Naive thymus-derived CD4-positive, alpha-beta T cell (primary cell): Measurements from ENCODE around the gene RUNX2. TPM values are rescaled to one million over a fixed set of nuclear protein-coding genes. Genes with fewer than 3 reads are reported as not detected.

ENCODE experiments used
- ATAC-seq: fragments of 150-1000 bp; cut with Tn5 transposase; 2 replicates; pipeline ENCODE4 v1.10.0; 2021; ENCODE audit warnings: mild to moderate bottlenecking, moderate library complexity
- CTCF ChIA-PET: fragments of 350-600 bp; sonication (Branson Sonifier 250); formaldehyde crosslinking; loops from one replicate; lab custom pipeline; 2021; ENCODE audit warnings: antibody characterized with exemption; lab: Charles Lee
- POLR2A ChIA-PET: fragments of 350-600 bp; sonication (Branson Sonifier 250); formaldehyde crosslinking; loops from one replicate; lab custom pipeline; 2021; ENCODE audit warnings: antibody characterized with exemption, inconsistent platforms; lab: Charles Lee
- DNase-seq, 9 donors: peaks; one replicate each; pipeline versions ENCODE4 v3.0.0 to v3.0.0-alpha.2; 2020 to 2022; ENCODE audit warnings: mixed read lengths in 1 of 9
- H3K27ac ChIP-seq: one replicate; pipeline ENCODE4 v1.7.0; 2013; ENCODE audit warnings: mild to moderate bottlenecking, low read depth, low read length, moderate library complexity
- H3K27me3 ChIP-seq, 2 donors: one replicate each; pipeline ENCODE4 v1.7.0; 2013; ENCODE audit warnings: low read length in 2 of 2, mild to moderate bottlenecking in 2 of 2, moderate library complexity in 2 of 2; ENCODE audit not compliant: control insufficient read depth in 2 of 2, insufficient read depth in 2 of 2
- H3K36me3 ChIP-seq, 3 experiments: 1 replicate in 2 of 3; 2 replicates in 1 of 3; pipeline ENCODE4 v1.7.0; 2013; ENCODE audit warnings: low read length in 3 of 3, mild to moderate bottlenecking in 3 of 3, moderate library complexity in 1 of 3; ENCODE audit not compliant: insufficient read depth in 3 of 3, control insufficient read depth in 2 of 3
- H3K4me1 ChIP-seq, 2 donors: one replicate each; pipeline ENCODE4 v1.7.0; 2013; ENCODE audit warnings: low read length in 2 of 2, mild to moderate bottlenecking in 2 of 2, moderate library complexity in 1 of 2; ENCODE audit not compliant: control insufficient read depth in 2 of 2, insufficient read depth in 2 of 2
- H3K4me3 ChIP-seq: 2 replicates; pipeline ENCODE4 v1.7.0; 2013; ENCODE audit warnings: mild to moderate bottlenecking, low read length
- H3K9me3 ChIP-seq, 3 experiments: 1 replicate in 2 of 3; 2 replicates in 1 of 3; pipeline ENCODE4 v1.7.0; 2013; ENCODE audit warnings: low read length in 3 of 3; ENCODE audit not compliant: control insufficient read depth in 2 of 3
- H3K27ac Mint-ChIP-seq, 9 donors: one replicate each; pipeline ENCODE4 v1.8.0; 2020 to 2022; ENCODE audit warnings: mixed read lengths in 9 of 9, mild to moderate bottlenecking in 8 of 9, moderate library complexity in 5 of 9, inconsistent platforms in 2 of 9
- H3K27me3 Mint-ChIP-seq, 5 donors: one replicate each; pipeline ENCODE4 v1.8.0; 2021 to 2022; ENCODE audit warnings: mixed read lengths in 5 of 5, mild to moderate bottlenecking in 1 of 5
- H3K36me3 Mint-ChIP-seq, 5 donors: one replicate each; pipeline ENCODE4 v1.8.0; 2020 to 2022; ENCODE audit warnings: mixed read lengths in 5 of 5, mild to moderate bottlenecking in 3 of 5, inconsistent platforms in 1 of 5
- H3K4me1 Mint-ChIP-seq, 7 donors: one replicate each; pipeline ENCODE4 v1.8.0; 2020 to 2022; ENCODE audit warnings: mixed read lengths in 7 of 7, mild to moderate bottlenecking in 3 of 7, inconsistent platforms in 1 of 7
- H3K4me3 Mint-ChIP-seq, 10 donors: one replicate each; pipeline ENCODE4 v1.8.0; 2020 to 2022; ENCODE audit warnings: mild to moderate bottlenecking in 10 of 10, mixed read lengths in 10 of 10, moderate library complexity in 6 of 10, inconsistent platforms in 2 of 10
- H3K9me3 Mint-ChIP-seq, 11 donors: one replicate each; pipeline ENCODE4 v1.8.0; 2020 to 2022; ENCODE audit warnings: mixed read lengths in 11 of 11, mild to moderate bottlenecking in 4 of 11, inconsistent platforms in 1 of 11, moderate library complexity in 1 of 11
- intact Hi-C, 2 donors: fragments of 100-400 bp; cut with micrococcal nuclease; formaldehyde crosslinking; loops; one replicate each; pipeline ENCODE4 v1.15.1; 2023
- polyA plus RNA-seq, 2 donors: library from polyadenylated mRNA; unstranded; fragments of 300-500 nt; fragmentation: Illumina TruSeq; gene quantifications; one replicate each; pipeline ENCODE4 v1.2.3, GENCODE V29; 2021
- total RNA-seq, 6 experiments: library from RNA in 5 of 6; stranded (reverse) in 5 of 6; gene quantifications; 1 replicate in 5 of 6; 2 replicates in 1 of 6; pipeline ENCODE4 v1.2.3 and lab custom pipeline; 2021 to 2026

Gene RUNX2
- total and polyA plus RNA-seq, 7 experiments from 2014 or later = 2.3 to 17.9 (median 13.9) TPM

DNA sequence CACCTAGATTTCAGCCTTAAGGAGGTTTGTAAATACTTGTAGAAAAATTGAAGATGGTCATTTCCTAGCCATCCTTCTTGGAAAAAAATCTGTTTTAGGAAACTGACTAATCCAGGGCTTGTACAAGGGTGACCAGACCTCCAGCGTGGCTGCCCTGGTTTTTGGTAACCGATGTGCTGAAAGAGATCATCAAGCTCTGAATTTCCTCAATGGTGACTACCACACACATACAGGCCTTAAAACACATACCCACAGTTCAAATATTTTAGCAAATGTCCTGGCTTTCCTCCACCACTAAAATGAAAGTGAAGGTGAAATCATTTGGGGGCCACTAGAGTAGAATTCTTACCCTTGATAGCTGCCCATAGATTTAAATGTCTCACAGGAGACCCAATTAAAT lies 264.9 kb downstream of the RUNX2 start:
- ATAC-seq (no peak), DNase-seq (no peak)
- Mint-ChIP-seq H3K9me3 (peaks cover 0 to 11% (median 0%) of the 10 kb centered on the region in 11 donors), H3K36me3 (peaks cover 0 to 32% (median 0%) of the 10 kb centered on the region in 5 donors), H3K27ac (no peak overlapping the region), H3K4me3 (peak overlapping the region in 1 of 10 donors; percentile 15), H3K27me3 (no peaks in the 10 kb centered on the region), H3K4me1 (peaks cover 11 to 60% (median 49%) of the 10 kb centered on the region in 7 donors)
- H3K4me3 ChIP-seq = no peak overlapping the region
- intact Hi-C loops = no loop called here
- ChIA-PET CTCF (no interaction called here), POLR2A (interaction anchor here (0.6 kb wide), 1 partner anchor 62 kb away, joined by 3 read pairs; no protein-coding TSS in a partner anchor)
- H3K27me3 ChIP-seq = no peaks in the 10 kb centered on the region
- no peaks in the 10 kb centered on the region for H3K36me3 ChIP-seq
- no peak overlapping the region for H3K27ac ChIP-seq
- H3K4me1 ChIP-seq = peaks cover 14 to 27% of the 10 kb centered on the region in 2 donors
- H3K9me3 ChIP-seq = no peaks in the 10 kb centered on the region

DNA sequence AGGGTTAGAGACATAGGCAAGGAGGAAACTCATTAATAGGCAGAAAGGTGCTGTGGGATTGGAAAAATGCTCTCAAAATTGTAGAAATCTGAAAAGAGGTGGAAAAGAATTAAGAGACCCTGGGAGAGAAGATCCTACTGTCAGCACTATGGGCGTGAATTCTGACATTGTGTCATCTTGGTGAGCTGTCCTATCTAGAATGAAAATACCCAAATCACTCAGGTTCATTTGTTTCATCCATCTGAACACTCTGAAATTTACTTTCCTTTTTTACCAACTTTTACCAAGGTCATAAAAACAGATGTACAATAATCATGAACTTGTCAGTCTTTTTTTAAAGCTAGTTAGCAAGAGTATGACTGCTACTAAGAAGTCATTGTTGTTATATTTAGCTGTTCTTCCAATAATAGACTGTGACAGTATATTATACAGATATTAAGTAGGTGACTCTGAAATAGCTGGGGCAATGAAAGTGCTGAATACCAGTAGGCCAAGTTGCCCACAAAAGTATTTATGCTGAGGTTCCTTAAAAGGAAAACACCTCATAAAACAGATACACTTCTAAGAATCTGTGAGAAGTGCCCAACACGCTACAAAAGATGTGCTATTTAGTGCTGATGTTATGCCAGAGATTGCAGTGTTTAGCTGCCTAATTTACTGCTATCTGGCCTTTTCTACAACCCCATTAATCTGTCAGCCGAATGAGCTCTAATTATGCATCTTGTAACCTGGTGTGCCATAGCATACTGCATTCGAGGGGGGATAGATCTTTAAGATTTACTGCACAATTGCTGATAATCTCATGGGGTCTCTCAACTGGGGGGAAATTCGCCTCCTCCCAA lies 267.1 kb downstream of the RUNX2 start:
- intact Hi-C loops = no loop called here
- Mint-ChIP-seq H3K4me1 (peaks cover 6 to 42% (median 29%) of the 10 kb centered on the region in 7 donors), H3K36me3 (peaks cover 0 to 34% (median 2%) of the 10 kb centered on the region in 5 donors), H3K4me3 (no peak overlapping the region), H3K9me3 (peaks cover 0 to 14% (median 9%) of the 10 kb centered on the region in 11 donors), H3K27me3 (no peaks in the 10 kb centered on the region), H3K27ac (peak overlapping the region in 3 of 9 donors; percentile 19 to 42 (median 22))
- ATAC-seq = no peak
- ChIA-PET POLR2A (interaction anchor here (0.7 to 1.2 kb wide), 3 partner anchors 8 to 1158 kb away, joined by 3 to 4 read pairs (median 3); no protein-coding TSS in a partner anchor), CTCF (interaction anchor here (1.0 to 1.3 kb wide), 3 partner anchors 9 to 73 kb away, joined by 3 read pairs; no protein-coding TSS in a partner anchor)
- Histone ChIP-seq H3K27me3 (no peaks in the 10 kb centered on the region), H3K4me1 (peaks cover 0 to 7% of the 10 kb centered on the region in 2 donors), H3K9me3 (peaks cover 0 to 5% (median 0%) of the 10 kb centered on the region in 3 experiments), H3K4me3 (no peak overlapping the region), H3K36me3 (no peaks in the 10 kb centered on the region), H3K27ac (no peak overlapping the region)
- no peak for DNase-seq

- Mint-ChIP-seq H3K27me3 (peaks cover 0 to 3% (median 0%) of the 10 kb centered on the region in 5 donors), H3K4me3 (no peak overlapping the region), H3K9me3 (peaks cover 0 to 29% (median 16%) of the 10 kb centered on the region in 11 donors), H3K4me1 (peaks cover 3 to 29% (median 23%) of the 10 kb centered on the region in 7 donors), H3K27ac (no peak overlapping the region), H3K36me3 (peaks cover 0 to 38% (median 7%) of the 10 kb centered on the region in 5 donors)
- DNase-seq (no peak), ATAC-seq (no peak)
- Histone ChIP-seq H3K27me3 (no peaks in the 10 kb centered on the region), H3K4me3 (no peak overlapping the region), H3K27ac (no peak overlapping the region), H3K36me3 (no peaks in the 10 kb centered on the region), H3K4me1 (no peaks in the 10 kb centered on the region), H3K9me3 (peaks cover 0 to 5% (median 0%) of the 10 kb centered on the region in 3 experiments)
- ChIA-PET CTCF (no interaction called here), POLR2A (interaction anchor here (0.6 to 1.2 kb wide), 2 partner anchors 11 to 246 kb away, joined by 3 read pairs; no protein-coding TSS in a partner anchor)
- intact Hi-C loops = loop anchor here in 1 of 2 donors (1.0 kb wide), 1 partner anchor 10 kb away; no protein-coding TSS in a partner anchor
These were observed 269.3 kb downstream of the RUNX2 start for GRCh38 chr6:45597424-45597823.

GRCh38 chr6:45599053-45599452 lies 270.9 kb downstream of the RUNX2 start:
- Mint-ChIP-seq H3K27me3 (peaks cover 0 to 3% (median 0%) of the 10 kb centered on the region in 5 donors), H3K4me3 (no peak overlapping the region), H3K27ac (no peak overlapping the region), H3K36me3 (peaks cover 0 to 42% (median 19%) of the 10 kb centered on the region in 5 donors), H3K4me1 (peaks cover 3 to 23% (median 15%) of the 10 kb centered on the region in 7 donors), H3K9me3 (peaks cover 0 to 45% (median 23%) of the 10 kb centered on the region in 11 donors)
- Histone ChIP-seq H3K27ac (no peak overlapping the region), H3K4me1 (no peaks in the 10 kb centered on the region), H3K4me3 (no peak overlapping the region), H3K36me3 (no peaks in the 10 kb centered on the region), H3K9me3 (peaks cover 0 to 5% (median 0%) of the 10 kb centered on the region in 3 experiments), H3K27me3 (no peaks in the 10 kb centered on the region)
- POLR2A ChIA-PET = no interaction called here
- no peak for ATAC-seq
- intact Hi-C loops = no loop called here
- DNase-seq = no peak
- CTCF ChIA-PET = no interaction called here

DNA sequence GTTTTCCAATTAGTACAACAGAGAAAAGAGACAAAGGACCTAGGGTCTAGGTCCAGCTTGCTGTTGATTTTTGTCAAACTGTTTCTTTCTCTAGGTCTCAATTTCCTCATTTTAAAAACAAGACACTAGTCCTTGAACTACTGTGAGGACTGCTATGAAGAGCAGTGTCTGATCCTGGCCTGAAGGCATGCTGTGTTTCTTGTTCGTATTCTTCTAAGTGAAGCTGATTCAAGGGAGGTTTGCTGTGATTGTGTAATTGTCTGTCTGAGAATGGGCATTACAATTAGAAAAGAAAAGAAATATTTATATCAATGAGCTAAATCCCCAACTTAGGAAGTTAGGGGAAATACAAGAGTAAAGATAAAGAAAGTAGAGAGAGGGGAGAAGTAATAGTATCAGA lies 277.8 kb downstream of the RUNX2 start:
- no peaks in the 10 kb centered on the region for H3K9me3 ChIP-seq
- H3K4me3 ChIP-seq = no peak overlapping the region
- Mint-ChIP-seq H3K27me3 (peaks cover 0 to 3% (median 0%) of the 10 kb centered on the region in 5 donors), H3K9me3 (peaks cover 0 to 29% (median 17%) of the 10 kb centered on the region in 11 donors), H3K27ac (no peak overlapping the region), H3K36me3 (peaks cover 3 to 22% (median 15%) of the 10 kb centered on the region in 5 donors), H3K4me3 (no peak overlapping the region), H3K4me1 (peaks cover 0 to 21% (median 4%) of the 10 kb centered on the region in 7 donors)
- ATAC-seq (no peak), DNase-seq (no peak)
- no peaks in the 10 kb centered on the region for H3K4me1 ChIP-seq
- POLR2A ChIA-PET = interaction anchor here (0.7 to 1.4 kb wide), 2 partner anchors 17 to 102 kb away, joined by 3 read pairs; no protein-coding TSS in a partner anchor
- no peaks in the 10 kb centered on the region for H3K27me3 ChIP-seq
- no peaks in the 10 kb centered on the region for H3K36me3 ChIP-seq
- H3K27ac ChIP-seq = no peak overlapping the region
- intact Hi-C loops = no loop called here
- CTCF ChIA-PET = no interaction called here

- CTCF ChIA-PET = no interaction called here
- no peaks in the 10 kb centered on the region for H3K27me3 Mint-ChIP-seq
These were observed 278.8 kb downstream of the RUNX2 start for GRCh38 chr6:45606831-45607400.

More at GRCh38 chr6:45606831-45607400, 278.8 kb downstream of the RUNX2 start:
- Histone ChIP-seq H3K4me3 (no peak overlapping the region), H3K36me3 (no peaks in the 10 kb centered on the region), H3K27me3 (no peaks in the 10 kb centered on the region), H3K4me1 (no peaks in the 10 kb centered on the region), H3K27ac (no peak overlapping the region), H3K9me3 (no peaks in the 10 kb centered on the region)
- peaks cover 0 to 21% (median 4%) of the 10 kb centered on the region in 7 donors for H3K4me1 Mint-ChIP-seq
- peaks cover 0 to 24% (median 13%) of the 10 kb centered on the region in 11 donors for H3K9me3 Mint-ChIP-seq
- ATAC-seq = no peak
- intact Hi-C loops = no loop called here
- POLR2A ChIA-PET = interaction anchor here (0.5 to 1.4 kb wide), 2 partner anchors 11 to 18 kb away, joined by 3 to 5 read pairs; no protein-coding TSS in a partner anchor
- no peak overlapping the region for H3K4me3 Mint-ChIP-seq
- peaks cover 3 to 22% (median 12%) of the 10 kb centered on the region in 5 donors for H3K36me3 Mint-ChIP-seq
- peak overlapping the region in 1 of 9 donors; percentile 37 for H3K27ac Mint-ChIP-seq
- no peak for DNase-seq
